Smooth muscle cell (in vitro differentiated cells): ENCODE results near the gene ATXN1L. TPM values are rescaled to one million over a fixed set of nuclear protein-coding genes. Genes with fewer than 3 reads are reported as not detected.

Experiments used
- polyA plus RNA-seq: library from polyadenylated mRNA; unstranded; fragments of >200 nt; fragmentation: Nextera tagmentation; extraction: Ambion mirVana; gene quantifications from 2 replicates; pipeline ENCODE4 v1.2.1, GENCODE V29; 2016
- total RNA-seq: library from RNA; depleted of rRNA; stranded (reverse); fragments of >200 nt; gene quantifications from 2 replicates; pipeline ENCODE4 v1.2.3, GENCODE V29; 2014

ATXN1L gene
- total and polyA plus RNA-seq, 2 experiments from 2014 or later = 7.4 to 14.8 TPM

Other genes with a start within 250 kb of the ATXN1L start
- 1.7 and 2.4 TPM in 2 replicates for gene MARVELD3, start 219.8 kb upstream of the ATXN1L start, total RNA-seq
- gene MARVELD3, start 219.8 kb upstream of the ATXN1L start, polyA plus RNA-seq = 1.5 and 6.6 TPM in 2 replicates
- gene PHLPP2, start 121.3 kb upstream of the ATXN1L start, total RNA-seq = 5.3 and 6.6 TPM in 2 replicates
- 1.5 and 2.3 TPM in 2 replicates for gene PHLPP2, start 121.3 kb upstream of the ATXN1L start, polyA plus RNA-seq
- gene AP1G1, start 37.1 kb upstream of the ATXN1L start, total RNA-seq = 84.4 and 90.3 TPM in 2 replicates
- gene AP1G1, start 37.1 kb upstream of the ATXN1L start, polyA plus RNA-seq = 17.1 and 19.8 TPM in 2 replicates
- 12.0 and 25.4 TPM in 2 replicates for gene ZNF821, start 38.2 kb downstream of the ATXN1L start, total RNA-seq
- 17.5 and 17.8 TPM in 2 replicates for gene ZNF821, start 38.2 kb downstream of the ATXN1L start, polyA plus RNA-seq
- 220 and 247 TPM in 2 replicates for gene IST1, start 49.6 kb downstream of the ATXN1L start, total RNA-seq
- gene IST1, start 49.6 kb downstream of the ATXN1L start, polyA plus RNA-seq = 125 and 148 TPM in 2 replicates
- 0.09 TPM in 1 of 2 replicates, not detected in the other for gene PKD1L3, start 154.4 kb downstream of the ATXN1L start, total RNA-seq
- gene PKD1L3, start 154.4 kb downstream of the ATXN1L start, polyA plus RNA-seq = 0.09 TPM in 1 of 2 replicates, not detected in the other
- 5.0 and 5.1 TPM in 2 replicates for gene DHODH, start 162.8 kb downstream of the ATXN1L start, total RNA-seq
- gene DHODH, start 162.8 kb downstream of the ATXN1L start, polyA plus RNA-seq = 5.7 and 6.2 TPM in 2 replicates
- gene HP, start 208.5 kb downstream of the ATXN1L start, total RNA-seq = not detected in 2 replicates
- gene HP, start 208.5 kb downstream of the ATXN1L start, polyA plus RNA-seq = 0.33 and 0.52 TPM in 2 replicates
- gene HPR, start 217.2 kb downstream of the ATXN1L start, total RNA-seq = 0.18 TPM in 1 of 2 replicates, not detected in the other
- gene HPR, start 217.2 kb downstream of the ATXN1L start, polyA plus RNA-seq = not detected in 2 replicates
- gene TXNL4B, start 247.6 kb downstream of the ATXN1L start, total RNA-seq = 6.4 and 8.4 TPM in 2 replicates
- gene TXNL4B, start 247.6 kb downstream of the ATXN1L start, polyA plus RNA-seq = 10.5 and 11.0 TPM in 2 replicates
- 30.8 and 35.6 TPM in 2 replicates for gene DHX38, start 247.9 kb downstream of the ATXN1L start, total RNA-seq
- 45.4 and 67.2 TPM in 2 replicates for gene DHX38, start 247.9 kb downstream of the ATXN1L start, polyA plus RNA-seq